Loucy (cell line): Measurements from ENCODE around the gene SYT9.

ENCODE experiments used
- H2AFZ ChIP-seq: fragments of 200-600 bp; sonication (generic); 2 replicates; pipeline ENCODE4 v1.6.0; 2016; ENCODE audit warnings: antibody characterized with exemption, mild to moderate bottlenecking, low read length, moderate library complexity
- H3F3A ChIP-seq: fragments of 200-600 bp; 2 replicates; pipeline ENCODE4 v1.6.0; 2016; ENCODE audit warnings: antibody characterized with exemption, low read depth, mild to moderate bottlenecking
- H3K27me3 ChIP-seq: fragments of 200-600 bp; sonication (generic); 2 replicates; pipeline ENCODE4 v1.6.1; 2014; ENCODE audit warnings: low read length, mild to moderate bottlenecking; ENCODE audit not compliant: insufficient read depth, poor library complexity, severe bottlenecking
- H3K36me3 ChIP-seq: fragments of 200-600 bp; sonication (generic); 2 replicates; pipeline ENCODE4 v1.6.1; 2016; ENCODE audit warnings: low read length; ENCODE audit not compliant: insufficient read depth
- H3K4me1 ChIP-seq: fragments of 200-600 bp; sonication (generic); 2 replicates; pipeline ENCODE4 v1.5.1; 2014; ENCODE audit warnings: low read length, mild to moderate bottlenecking; ENCODE audit not compliant: insufficient read depth, poor library complexity, severe bottlenecking
- H3K4me2 ChIP-seq: fragments of 200-600 bp; sonication (generic); 2 replicates; pipeline ENCODE4 v1.6.0; 2014; ENCODE audit warnings: antibody characterized with exemption, low read length, low read depth, mild to moderate bottlenecking; ENCODE audit not compliant: poor library complexity, severe bottlenecking
- H3K4me3 ChIP-seq: fragments of 200-600 bp; sonication (generic); 2 replicates; pipeline ENCODE4 v1.5.1; 2014; ENCODE audit warnings: low read length, mild to moderate bottlenecking, mixed read lengths; ENCODE audit not compliant: poor library complexity, severe bottlenecking
- H3K79me2 ChIP-seq: fragments of 200-600 bp; sonication (generic); 2 replicates; pipeline ENCODE4 v1.6.1; 2014; ENCODE audit warnings: low read length; ENCODE audit not compliant: insufficient read depth
- H3K9ac ChIP-seq: fragments of 200-600 bp; sonication (generic); 2 replicates; pipeline ENCODE4 v1.6.0; 2014; ENCODE audit warnings: mild to moderate bottlenecking, low read depth, low read length, moderate library complexity; ENCODE audit not compliant: poor library complexity, severe bottlenecking
- H3K9me2 ChIP-seq: fragments of 200-600 bp; sonication (generic); replicated peaks from 2 replicates; pipeline ENCODE4 v1.6.1; 2016; ENCODE audit warnings: low read depth, low read length, mixed read lengths
- H3K9me3 ChIP-seq: fragments of 200-600 bp; sonication (generic); 2 replicates; pipeline ENCODE4 v1.6.1; 2014; ENCODE audit warnings: mild to moderate bottlenecking, antibody characterized with exemption, low read length, low read depth; ENCODE audit not compliant: insufficient read depth
- H4K20me1 ChIP-seq: fragments of 200-600 bp; sonication (generic); 2 replicates; pipeline ENCODE4 v1.6.0; 2014; ENCODE audit warnings: antibody characterized with exemption, low read length, mild to moderate bottlenecking; ENCODE audit not compliant: insufficient read depth, poor library complexity, severe bottlenecking
- CTCF ChIP-seq: fragments of 200-600 bp; sonication (generic); conservative IDR thresholded peaks from 2 replicates; pipeline ENCODE4 v1.5.1; 2014; ENCODE audit warnings: mild to moderate bottlenecking, antibody characterized with exemption, low read length
- EZH2phosphoT487 ChIP-seq: fragments of 200-600 bp; IDR thresholded peaks from 2 replicates; pipeline ENCODE4 v1.6.1; 2018; ENCODE audit warnings: antibody characterized with exemption, mild to moderate bottlenecking, moderate library complexity, borderline replicate concordance

The SYT9 gene

GRCh38 chr11:7413961-7414915 is 162.5 kb downstream of the SYT9 start:
- H3K4me1 ChIP-seq, result no peaks in the 10 kb centered on the region
- H3K4me2 ChIP-seq, result no peak overlapping the region
- no peaks in the 10 kb centered on the region for H3K36me3 ChIP-seq
- no peak overlapping the region for H3K9ac ChIP-seq
- no peak overlapping the region; the same call in 1 of the 2 replicates for H2AFZ ChIP-seq
- H3K9me2 ChIP-seq, result no peaks in the 10 kb centered on the region
- H3K9me3 ChIP-seq, result no peaks in the 10 kb centered on the region
- no peaks in the 10 kb centered on the region for H3K79me2 ChIP-seq
- no peaks in the 10 kb centered on the region for H3K27me3 ChIP-seq
- TF ChIP-seq CTCF (0 out of 2 replicates have a peak, but pooled peaks have one; percentile 13), EZH2phosphoT487 (no peak)
- no peaks in the 10 kb centered on the region for H3F3A ChIP-seq
- no peak overlapping the region for H3K4me3 ChIP-seq
- no peaks in the 10 kb centered on the region for H4K20me1 ChIP-seq

GRCh38 chr11:7414973-7415817 is 163.5 kb downstream of the SYT9 start:
- Histone ChIP-seq H3K9me3 (no peaks in the 10 kb centered on the region), H3K4me2 (no peak overlapping the region), H3K4me3 (no peak overlapping the region), H3F3A (no peaks in the 10 kb centered on the region), H3K79me2 (no peaks in the 10 kb centered on the region), H3K27me3 (no peaks in the 10 kb centered on the region), H3K4me1 (no peaks in the 10 kb centered on the region), H3K9me2 (no peaks in the 10 kb centered on the region), H3K36me3 (no peaks in the 10 kb centered on the region), H4K20me1 (no peaks in the 10 kb centered on the region), H3K9ac (no peak overlapping the region), H2AFZ (no peak overlapping the region; the same call in 1 of the 2 replicates)
- TF ChIP-seq EZH2phosphoT487, result no peak
- TF ChIP-seq CTCF, result no peak

GRCh38 chr11:7416080-7416479 is 164.4 kb downstream of the SYT9 start:
- no peaks in the 10 kb centered on the region for H3K9me2 ChIP-seq
- no peak overlapping the region for H3K4me2 ChIP-seq
- TF ChIP-seq CTCF (no peak), EZH2phosphoT487 (no peak)
- H3K4me3 ChIP-seq, result no peak overlapping the region
- no peak overlapping the region for H3K9ac ChIP-seq
- no peaks in the 10 kb centered on the region for H3K27me3 ChIP-seq
- H2AFZ ChIP-seq, result no peak overlapping the region
- no peaks in the 10 kb centered on the region for H4K20me1 ChIP-seq
- H3K9me3 ChIP-seq, result no peaks in the 10 kb centered on the region
- H3K4me1 ChIP-seq, result no peaks in the 10 kb centered on the region
- no peaks in the 10 kb centered on the region for H3K36me3 ChIP-seq
- no peaks in the 10 kb centered on the region for H3K79me2 ChIP-seq
- H3F3A ChIP-seq, result no peaks in the 10 kb centered on the region
